NCI-H1436 (cell line): Measurements from ENCODE around the gene THBS2.
"Not testable (repeated sequence)": the region's sequence is repeated elsewhere in the genome, so short reads cannot be mapped to it uniquely, and the experiment has no call there.

Source experiments
- DNase-seq: peaks from one replicate; lab custom pipeline; 2025; lab: John Stamatoyannopoulos, UW

Gene THBS2

GRCh38 chr6:169210611-169211010, 43.0 kb downstream of the THBS2 start:
- no peak for DNase-seq

GRCh38 chr6:169208011-169208410, 45.6 kb downstream of the THBS2 start:
- no peak for DNase-seq

GRCh38 chr6:169207482-169207881, 46.2 kb downstream of the THBS2 start:
- DNase-seq: no peak

- DNase-seq: no peak
Measured at GRCh38 chr6:169205176-169206160, 48.2 kb downstream of the THBS2 start.

- no peak for DNase-seq
Measured at GRCh38 chr6:169204167-169204566, 49.5 kb downstream of the THBS2 start.

GRCh38 chr6:169201985-169202384, 51.7 kb downstream of the THBS2 start:
- no peak for DNase-seq

- DNase-seq: no peak
Measured at GRCh38 chr6:169200893-169201514, 52.6 kb downstream of the THBS2 start.

GRCh38 chr6:169199625-169200335, 53.9 kb downstream of the THBS2 start:
- DNase-seq: no peak

GRCh38 chr6:169198885-169199284, 54.8 kb downstream of the THBS2 start:
- DNase-seq: no peak

GRCh38 chr6:169197929-169198328, 55.7 kb downstream of the THBS2 start:
- DNase-seq: not testable (repeated sequence)

GRCh38 chr6:169196279-169196678, 57.4 kb downstream of the THBS2 start:
- not testable (repeated sequence) for DNase-seq

- no peak for DNase-seq
Measured at GRCh38 chr6:169194737-169195136, 58.9 kb downstream of the THBS2 start.

GRCh38 chr6:169190970-169191369, 62.7 kb downstream of the THBS2 start:
- DNase-seq: no peak

GRCh38 chr6:169190144-169190584, 63.5 kb downstream of the THBS2 start:
- DNase-seq: no peak

GRCh38 chr6:169189686-169190085, 64.0 kb downstream of the THBS2 start:
- DNase-seq: no peak

- peak; percentile 51 for DNase-seq
Measured at GRCh38 chr6:169189182-169189581, 64.5 kb downstream of the THBS2 start.

GRCh38 chr6:169188475-169188874, 65.2 kb downstream of the THBS2 start:
- peak; percentile 30 for DNase-seq

GRCh38 chr6:169188051-169188470, 65.6 kb downstream of the THBS2 start:
- no peak for DNase-seq

- no peak for DNase-seq
Measured at GRCh38 chr6:169186496-169187169, 67.0 kb downstream of the THBS2 start.

GRCh38 chr6:169185692-169186485, 67.8 kb downstream of the THBS2 start:
- DNase-seq: no peak

GRCh38 chr6:169185011-169185521, 68.6 kb downstream of the THBS2 start:
- DNase-seq: no peak
